Keratinocyte (primary cell): Measurements from ENCODE around the gene UBE2I. TPM values are rescaled to one million over a fixed set of nuclear protein-coding genes. Genes with fewer than 3 reads are reported as not detected.
A peak's percentile ranks its signal among the peaks of the same experiment; 100 is the strongest.

Source experiments
- DNase-seq: peaks from one replicate; pipeline ENCODE4 v3.0.0-alpha.2; 2011; ENCODE audit warnings: low read depth, missing footprints, low spot score
- FAIRE-seq: peaks from 2 replicates; lab custom pipeline; 2011; peaks lifted over from hg19 to GRCh38; lab: Jason Lieb, UNC
- H2AFZ ChIP-seq: 2 replicates; pipeline ENCODE4 v1.6.0; 2012; ENCODE audit warnings: low read length, control low read depth, inconsistent platforms; ENCODE audit not compliant: control insufficient read depth
- H3K27ac ChIP-seq: 2 replicates; pipeline ENCODE4 v1.5.1; 2011; ENCODE audit warnings: low read length; ENCODE audit not compliant: control insufficient read depth, insufficient read depth
- H3K27me3 ChIP-seq: 3 replicates; pipeline ENCODE4 v1.6.0; 2011; ENCODE audit warnings: low read length; ENCODE audit not compliant: control insufficient read depth, insufficient read depth; ENCODE audit errors: extremely low read depth
- H3K36me3 ChIP-seq, 2 experiments: 2 replicates in 1 of 2; 3 replicates in 1 of 2; pipeline ENCODE4 v1.5.1; 2011; ENCODE audit warnings: low read length in 2 of 2, mild to moderate bottlenecking in 1 of 2; ENCODE audit not compliant: control insufficient read depth in 2 of 2, insufficient read depth in 2 of 2; ENCODE audit errors: extremely low read depth in 1 of 2
- H3K4me1 ChIP-seq: 3 replicates; pipeline ENCODE4 v1.5.1; 2011; ENCODE audit warnings: low read length; ENCODE audit not compliant: control insufficient read depth, insufficient read depth; ENCODE audit errors: extremely low read depth
- H3K4me2 ChIP-seq: 3 replicates; pipeline ENCODE4 v1.6.0; 2011; ENCODE audit warnings: low read depth, low read length; ENCODE audit not compliant: control insufficient read depth, insufficient read depth; ENCODE audit errors: extremely low read depth
- H3K4me3 ChIP-seq, 3 experiments: fragments of 200-600 bp in 1 of 3; sonication (generic) in 1 of 3; 2 replicates in 2 of 3; 3 replicates in 1 of 3; pipeline ENCODE4 v1.5.1; 2011 to 2016; ENCODE audit warnings: low read length in 3 of 3, mild to moderate bottlenecking in 3 of 3, control low read depth in 2 of 3, inconsistent platforms in 1 of 3, low read depth in 1 of 3, mixed read lengths in 1 of 3, mixed run types in 1 of 3, moderate library complexity in 1 of 3; ENCODE audit not compliant: control insufficient read depth in 2 of 3, insufficient read depth in 2 of 3; ENCODE audit errors: extremely low read depth in 1 of 3
- H3K79me2 ChIP-seq: 2 replicates; pipeline ENCODE4 v1.6.0; 2012; ENCODE audit warnings: low read length; ENCODE audit not compliant: control insufficient read depth, insufficient read depth
- H3K9ac ChIP-seq: 3 replicates; pipeline ENCODE4 v1.6.0; 2011; ENCODE audit warnings: low read length; ENCODE audit not compliant: control insufficient read depth, insufficient read depth; ENCODE audit errors: extremely low read depth
- H3K9me1 ChIP-seq: 3 replicates; pipeline ENCODE4 v1.6.0; 2011; ENCODE audit warnings: low read length; ENCODE audit not compliant: control insufficient read depth, insufficient read depth; ENCODE audit errors: extremely low read depth
- H3K9me3 ChIP-seq: 2 replicates; pipeline ENCODE4 v1.5.1; 2012; ENCODE audit warnings: low read depth, low read length; ENCODE audit not compliant: control insufficient read depth
- H4K20me1 ChIP-seq: 3 replicates; pipeline ENCODE4 v1.6.0; 2011; ENCODE audit warnings: low read length; ENCODE audit not compliant: control insufficient read depth, insufficient read depth; ENCODE audit errors: extremely low read depth
- EZH2 ChIP-seq: IDR thresholded peaks from one replicate; pipeline ENCODE4 v1.6.1; 2012; ENCODE audit warnings: inconsistent platforms, mild to moderate bottlenecking, low read length, moderate library complexity
- dilution Hi-C: fragments of 300-500 bp; cut with MboI; formaldehyde crosslinking; loops from one replicate; pipeline ENCODE4 v1.7.0; 2020; ENCODE audit warnings: low sequenced_read_pairs; ENCODE audit not compliant: extremely low pct_ligation_motif_present
- polyA plus RNA-seq, 5 experiments: library from polyadenylated mRNA; depleted of rRNA in 3 of 5; stranded (reverse) in 3 of 5; stranded (forward) in 1 of 5; unstranded in 1 of 5; fragments of >200 nt; gene quantifications; 1 replicate in 1 of 5; 2 replicates in 3 of 5; 3 replicates in 1 of 5; pipeline versions ENCODE4 v1.2.1 to v1.2.3, GENCODE V29; 2011 to 2012; ENCODE audit warnings: missing spikeins in 2 of 5, low read depth in 1 of 5, low replicate concordance in 1 of 5
- TF ChIP-seq, protein P1 (sequence below), 3 experiments: IDR thresholded peaks in 1 of 3; conservative IDR thresholded peaks in 1 of 3; optimal IDR thresholded peaks in 1 of 3; 2 replicates in 2 of 3; 3 replicates in 1 of 3; pipeline versions ENCODE3 to v1.5.1; 2011; ENCODE audit warnings: low read length in 3 of 3, mild to moderate bottlenecking in 3 of 3, moderate library complexity in 2 of 3, control low read depth in 1 of 3, inconsistent platforms in 1 of 3; ENCODE audit not compliant: insufficient read depth in 2 of 3; ENCODE audit errors: extremely low read depth in 1 of 3

Gene UBE2I
- polyA plus RNA-seq, 1 donor (not counting 4 experiments of a cell fraction or from before 2014, with no cell fraction given), result 157 TPM

DNA sequence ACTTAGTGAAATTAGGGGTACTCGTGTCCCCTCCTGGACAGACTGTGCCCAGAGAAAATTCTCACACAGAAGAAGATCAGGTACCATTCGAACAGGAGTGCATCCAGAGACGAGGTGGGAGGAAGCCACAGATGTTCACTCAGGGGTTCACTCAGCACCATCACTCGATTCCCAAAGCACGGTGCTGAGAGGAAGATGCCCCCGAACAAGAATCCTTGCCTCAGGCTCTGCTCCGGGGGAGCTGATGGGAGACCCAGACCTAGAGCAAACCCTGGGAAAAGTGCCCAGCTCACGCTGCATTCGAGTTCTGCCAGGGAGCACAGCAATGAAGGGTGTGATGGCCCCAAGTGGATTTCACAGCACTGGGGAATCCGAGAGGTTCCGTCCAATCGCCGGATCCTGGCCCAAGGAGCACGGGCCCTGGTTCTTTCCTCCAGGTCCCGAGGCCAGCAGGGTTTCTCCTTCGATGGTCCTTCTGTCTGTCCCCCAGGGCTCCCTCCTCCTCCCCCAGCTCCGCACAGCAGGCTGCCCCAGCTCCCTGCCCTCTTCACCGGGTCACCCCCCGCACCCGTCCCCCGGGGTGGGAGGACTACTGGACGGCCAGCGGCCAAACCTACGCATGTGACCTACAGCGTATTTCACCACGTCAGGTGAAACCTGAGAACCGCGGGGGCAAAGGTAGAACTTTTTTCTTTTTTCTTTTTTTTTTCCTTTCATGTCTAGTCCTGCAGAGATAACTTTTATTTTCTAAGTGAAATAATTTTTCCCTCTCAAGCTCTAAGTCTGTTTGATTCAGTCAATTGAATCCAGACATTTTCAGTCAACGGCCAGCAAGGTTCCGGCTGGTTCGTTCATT is 10.2 kb upstream of the UBE2I start:
- H3K4me2 ChIP-seq, result no peak overlapping the region

DNA sequence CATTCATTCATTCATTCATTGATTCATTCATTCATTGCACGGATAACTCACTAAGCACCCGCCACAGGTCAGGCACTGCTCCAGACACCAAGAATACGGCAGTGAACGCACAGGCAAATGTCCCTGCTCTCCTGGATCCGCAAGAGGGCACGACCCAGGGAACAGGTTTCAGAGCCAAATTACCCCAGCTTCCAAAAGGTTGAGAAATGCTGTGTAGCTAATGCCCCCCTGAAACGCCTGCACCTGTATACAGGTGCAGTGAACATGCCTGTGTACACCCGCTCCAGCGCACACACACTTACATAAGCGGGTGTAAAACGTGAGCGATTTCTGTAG is 9.6 kb upstream of the UBE2I start:
- no peak overlapping the region for H3K4me2 ChIP-seq
- peaks cover 27% of the 10 kb centered on the region for H3K4me1 ChIP-seq
- no peaks in the 10 kb centered on the region for H4K20me1 ChIP-seq
- no peaks in the 10 kb centered on the region for H3K36me3 ChIP-seq
- peaks cover 22% of the 10 kb centered on the region for H3K27me3 ChIP-seq
- no peak overlapping the region for H3K4me3 ChIP-seq
- H3K9me1 ChIP-seq, result no peaks in the 10 kb centered on the region
- no peaks in the 10 kb centered on the region for H3K79me2 ChIP-seq
- TF ChIP-seq EZH2, result peak; percentile 59
- TF ChIP-seq, protein P1, sequence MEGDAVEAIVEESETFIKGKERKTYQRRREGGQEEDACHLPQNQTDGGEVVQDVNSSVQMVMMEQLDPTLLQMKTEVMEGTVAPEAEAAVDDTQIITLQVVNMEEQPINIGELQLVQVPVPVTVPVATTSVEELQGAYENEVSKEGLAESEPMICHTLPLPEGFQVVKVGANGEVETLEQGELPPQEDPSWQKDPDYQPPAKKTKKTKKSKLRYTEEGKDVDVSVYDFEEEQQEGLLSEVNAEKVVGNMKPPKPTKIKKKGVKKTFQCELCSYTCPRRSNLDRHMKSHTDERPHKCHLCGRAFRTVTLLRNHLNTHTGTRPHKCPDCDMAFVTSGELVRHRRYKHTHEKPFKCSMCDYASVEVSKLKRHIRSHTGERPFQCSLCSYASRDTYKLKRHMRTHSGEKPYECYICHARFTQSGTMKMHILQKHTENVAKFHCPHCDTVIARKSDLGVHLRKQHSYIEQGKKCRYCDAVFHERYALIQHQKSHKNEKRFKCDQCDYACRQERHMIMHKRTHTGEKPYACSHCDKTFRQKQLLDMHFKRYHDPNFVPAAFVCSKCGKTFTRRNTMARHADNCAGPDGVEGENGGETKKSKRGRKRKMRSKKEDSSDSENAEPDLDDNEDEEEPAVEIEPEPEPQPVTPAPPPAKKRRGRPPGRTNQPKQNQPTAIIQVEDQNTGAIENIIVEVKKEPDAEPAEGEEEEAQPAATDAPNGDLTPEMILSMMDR (optimal IDR thresholded peaks at IDR 0.05 in 1 of 3, IDR thresholded peaks at IDR 0.05 in 1 of 3, conservative IDR thresholded peaks at IDR 0.05 in 1 of 3; ENCODE audit: extremely low read depth in 1 of 3, insufficient read depth in 2 of 3, low read length in 3 of 3), result no peak
- H3K27ac ChIP-seq, result no peak overlapping the region
- dilution Hi-C loops, result no loop called here
- H3K9me3 ChIP-seq, result no peaks in the 10 kb centered on the region
- no peak for DNase-seq
- no peak for FAIRE-seq
- H2AFZ ChIP-seq, result no peak overlapping the region
- H3K9ac ChIP-seq, result no peak overlapping the region

More for the DNA sequence above, 10.2 kb upstream of the UBE2I start:
- H3K27me3 ChIP-seq, result peaks cover 22% of the 10 kb centered on the region
- H3K9me1 ChIP-seq, result no peaks in the 10 kb centered on the region
- H4K20me1 ChIP-seq, result no peaks in the 10 kb centered on the region
- no peaks in the 10 kb centered on the region for H3K9me3 ChIP-seq
- FAIRE-seq (no peak), DNase-seq (no peak)
- H3K79me2 ChIP-seq, result no peaks in the 10 kb centered on the region
- peak; percentile 9 for TF ChIP-seq EZH2
- TF ChIP-seq, protein P1 (optimal IDR thresholded peaks at IDR 0.05 in 1 of 3, IDR thresholded peaks at IDR 0.05 in 1 of 3, conservative IDR thresholded peaks at IDR 0.05 in 1 of 3; ENCODE audit: extremely low read depth in 1 of 3, insufficient read depth in 2 of 3, low read length in 3 of 3), result no peak
- no peak overlapping the region for H3K4me3 ChIP-seq
- H3K9ac ChIP-seq, result no peak overlapping the region
- H3K4me1 ChIP-seq, result peaks cover 27% of the 10 kb centered on the region
- no peaks in the 10 kb centered on the region for H3K36me3 ChIP-seq
- H3K27ac ChIP-seq, result no peak overlapping the region
- dilution Hi-C loops, result no loop called here
- H2AFZ ChIP-seq, result no peak overlapping the region
